Globus pallidus (tissue), 1 donor: Measurements from ENCODE around the gene ZNF670.
"Not testable (repeated sequence)": the region's sequence is repeated elsewhere in the genome, so short reads cannot be mapped to it uniquely, and the experiment has no call there.

Source experiments
- DNase-seq: peaks from one replicate; pipeline ENCODE4 v3.0.0-alpha.2; 2015; ENCODE audit warnings: low spot score

Gene ZNF670

GRCh38 chr1:247043406-247043805, 35.2 kb downstream of the ZNF670 start:
- DNase-seq, result peak; percentile 14

GRCh38 chr1:247037511-247038320, 40.9 kb downstream of the ZNF670 start:
- DNase-seq, result no peak

- DNase-seq, result not testable (repeated sequence)
Measured at GRCh38 chr1:247032306-247032705, 46.3 kb downstream of the ZNF670 start.
